Iris pigment epithelial cell (primary cell): Measurements from ENCODE around the gene DHODH.

Source experiments
- DNase-seq: peaks from one replicate; pipeline ENCODE4 v3.0.0-alpha.2; 2011; ENCODE audit warnings: low read depth

The DHODH gene

GRCh38 chr16:72013888-72014581 lies 5.5 kb downstream of the DHODH start:
- peak; percentile 16 for DNase-seq

- DNase-seq: no peak
Measured at GRCh38 chr16:72014675-72015074, 6.1 kb downstream of the DHODH start.

GRCh38 chr16:72015124-72015523 lies 6.6 kb downstream of the DHODH start:
- no peak for DNase-seq

- DNase-seq: no peak
Measured at GRCh38 chr16:72018470-72018869, 9.9 kb downstream of the DHODH start.

- no peak for DNase-seq
Measured at GRCh38 chr16:72021043-72021442, 12.5 kb downstream of the DHODH start.

- DNase-seq: no peak
Measured at GRCh38 chr16:72022127-72022526, 13.6 kb downstream of the DHODH start.

GRCh38 chr16:72023962-72024361 lies 15.4 kb downstream of the DHODH start:
- no peak for DNase-seq

GRCh38 chr16:72024862-72025382 lies 16.4 kb downstream of the DHODH start:
- peak; percentile 20 for DNase-seq

- no peak for DNase-seq
Measured at GRCh38 chr16:72025404-72026114, 17.0 kb downstream of the DHODH start.

GRCh38 chr16:72027669-72028378 lies 19.3 kb downstream of the DHODH start:
- no peak for DNase-seq

- DNase-seq: no peak
Measured at GRCh38 chr16:72029567-72030271, 21.2 kb downstream of the DHODH start.

- DNase-seq: no peak
Measured at GRCh38 chr16:72033437-72033836, 24.9 kb downstream of the DHODH start.

- DNase-seq: no peak
Measured at GRCh38 chr16:72036098-72036497, 27.6 kb downstream of the DHODH start.

- DNase-seq: no peak
Measured at GRCh38 chr16:72042157-72042660, 33.7 kb downstream of the DHODH start.

- no peak for DNase-seq
Measured at GRCh38 chr16:72043058-72043457, 34.5 kb downstream of the DHODH start.

GRCh38 chr16:72043539-72043938 lies 35.0 kb downstream of the DHODH start:
- DNase-seq: no peak

GRCh38 chr16:72044296-72044695 lies 35.8 kb downstream of the DHODH start:
- no peak for DNase-seq

- DNase-seq: no peak
Measured at GRCh38 chr16:72044825-72045359, 36.3 kb downstream of the DHODH start.

- DNase-seq: no peak
Measured at GRCh38 chr16:72049110-72049509, 40.6 kb downstream of the DHODH start.

GRCh38 chr16:72050769-72051464 lies 42.4 kb downstream of the DHODH start:
- DNase-seq: peak; percentile 32

GRCh38 chr16:72051818-72052217 lies 43.3 kb downstream of the DHODH start:
- no peak for DNase-seq
